SIG-M5 treated with dmso at 0.1 percent for 504 hours (cell line): ENCODE results near the gene SYTL3.
"Not testable (repeated sequence)": the region's sequence is repeated elsewhere in the genome, so short reads cannot be mapped to it uniquely, and the experiment has no call there.

Source experiments
- DNase-seq: peaks from one replicate; lab custom pipeline; 2025; ENCODE audit not compliant: unreplicated experiment; lab: John Stamatoyannopoulos, UW

SYTL3 gene

DNA sequence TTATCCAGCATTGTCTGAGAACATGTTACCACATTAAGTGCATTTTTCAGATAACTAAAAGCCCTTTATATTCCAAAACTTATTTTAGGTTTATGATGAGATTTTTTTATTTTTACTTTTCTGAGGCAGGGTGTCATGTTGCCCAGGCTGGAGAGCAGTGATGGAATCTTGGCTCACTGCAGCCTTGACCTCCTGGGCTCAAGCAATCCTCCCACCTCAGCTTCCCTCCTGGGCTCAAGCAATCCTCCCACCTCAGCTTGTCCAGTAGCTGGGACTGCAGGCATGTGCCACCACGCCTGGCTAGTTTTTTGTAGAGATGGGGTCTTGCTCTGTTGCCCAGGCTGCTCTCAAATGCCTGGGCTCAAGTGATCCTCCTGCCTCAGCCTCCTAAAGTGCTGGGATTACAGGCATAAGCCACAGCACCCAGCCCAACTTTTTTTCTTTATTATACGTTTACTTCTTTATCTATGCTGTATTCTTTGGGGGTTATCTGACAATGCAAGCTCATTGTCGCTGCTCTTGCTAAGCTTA lies 11.5 kb upstream of the SYTL3 start:
- DNase-seq: no peak

DNA sequence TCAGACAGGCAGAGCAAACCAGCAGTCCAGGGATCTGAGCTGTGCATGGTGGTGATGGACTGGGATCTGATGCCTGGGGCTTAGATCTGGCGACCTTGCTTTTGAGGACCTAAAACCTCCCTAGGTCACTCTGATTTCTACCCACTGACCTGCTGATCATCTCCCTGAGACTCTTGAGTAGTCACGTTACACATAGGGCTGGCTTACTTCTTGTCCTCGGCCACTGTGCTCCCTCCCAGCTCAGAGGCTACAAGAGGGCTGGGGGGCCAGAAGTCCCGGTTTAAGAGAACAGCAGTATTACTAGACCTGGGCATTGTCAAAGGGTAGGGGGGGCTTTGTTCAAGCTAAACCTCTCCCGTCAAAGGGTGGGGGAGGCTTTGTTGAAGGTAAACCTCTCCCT lies 10.8 kb upstream of the SYTL3 start:
- DNase-seq: no peak

DNA sequence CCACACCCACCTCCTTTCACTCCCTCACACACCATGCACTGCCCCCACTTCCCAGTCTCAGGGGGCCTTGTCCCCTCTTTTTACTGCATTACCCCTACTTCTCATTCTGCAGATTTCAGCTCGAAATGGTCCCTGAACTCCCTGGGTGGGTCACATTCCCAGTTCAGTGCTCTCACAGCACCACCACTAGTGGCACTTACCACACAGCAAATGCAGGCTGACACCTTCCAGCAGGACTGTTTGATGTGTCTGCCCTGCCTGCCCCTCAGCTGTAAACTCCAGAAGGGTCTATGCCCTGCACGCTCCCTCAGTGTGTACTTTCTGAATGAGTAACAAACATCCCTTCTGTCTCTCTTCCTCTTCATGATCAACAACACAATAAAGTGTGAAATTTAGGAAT lies 9.3 kb upstream of the SYTL3 start:
- no peak for DNase-seq

DNA sequence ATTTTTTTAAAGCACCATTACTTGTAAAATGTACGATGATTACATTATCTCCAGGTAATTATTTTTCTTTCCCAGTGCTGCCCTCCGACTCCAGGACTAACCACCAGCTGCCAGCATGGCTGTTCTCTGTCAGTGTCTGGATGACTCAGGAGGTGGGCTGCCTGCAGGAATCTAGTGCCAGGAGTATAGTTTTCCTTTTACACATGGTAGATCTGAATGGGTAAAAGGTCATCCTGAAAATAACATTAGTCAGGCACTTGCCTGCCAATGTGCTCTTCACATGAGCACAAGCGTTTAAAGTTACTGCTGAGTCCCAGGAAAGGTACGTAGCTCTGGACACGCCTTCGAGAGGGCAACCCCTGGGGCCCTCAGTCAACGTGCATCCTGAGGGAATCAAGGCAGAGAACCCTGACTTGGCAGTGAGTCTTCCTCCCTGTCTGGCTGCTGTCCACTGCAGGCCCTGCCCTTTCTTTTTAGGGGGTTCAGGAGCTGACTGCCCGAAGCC lies 7.7 kb upstream of the SYTL3 start:
- DNase-seq: no peak

DNA sequence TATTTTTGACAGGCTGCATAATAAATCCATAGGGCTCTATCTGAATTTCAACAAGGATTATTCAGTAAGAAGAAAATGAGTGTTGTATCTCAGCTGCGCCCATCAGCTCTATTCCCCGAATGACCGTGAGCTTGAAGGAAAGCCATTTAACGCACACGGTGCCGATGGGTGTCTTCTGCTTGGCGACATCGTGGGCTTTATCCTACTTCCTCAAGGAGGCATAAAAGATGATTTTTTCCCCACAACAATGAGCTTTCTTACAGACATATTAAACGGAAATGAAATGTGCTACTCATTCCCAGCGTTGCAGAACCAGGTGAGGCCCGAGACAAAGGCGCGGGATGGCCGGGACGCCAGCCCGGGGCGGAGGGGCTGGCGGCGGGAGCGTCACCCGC lies 6.0 kb upstream of the SYTL3 start:
- DNase-seq: peak; percentile 17

DNA sequence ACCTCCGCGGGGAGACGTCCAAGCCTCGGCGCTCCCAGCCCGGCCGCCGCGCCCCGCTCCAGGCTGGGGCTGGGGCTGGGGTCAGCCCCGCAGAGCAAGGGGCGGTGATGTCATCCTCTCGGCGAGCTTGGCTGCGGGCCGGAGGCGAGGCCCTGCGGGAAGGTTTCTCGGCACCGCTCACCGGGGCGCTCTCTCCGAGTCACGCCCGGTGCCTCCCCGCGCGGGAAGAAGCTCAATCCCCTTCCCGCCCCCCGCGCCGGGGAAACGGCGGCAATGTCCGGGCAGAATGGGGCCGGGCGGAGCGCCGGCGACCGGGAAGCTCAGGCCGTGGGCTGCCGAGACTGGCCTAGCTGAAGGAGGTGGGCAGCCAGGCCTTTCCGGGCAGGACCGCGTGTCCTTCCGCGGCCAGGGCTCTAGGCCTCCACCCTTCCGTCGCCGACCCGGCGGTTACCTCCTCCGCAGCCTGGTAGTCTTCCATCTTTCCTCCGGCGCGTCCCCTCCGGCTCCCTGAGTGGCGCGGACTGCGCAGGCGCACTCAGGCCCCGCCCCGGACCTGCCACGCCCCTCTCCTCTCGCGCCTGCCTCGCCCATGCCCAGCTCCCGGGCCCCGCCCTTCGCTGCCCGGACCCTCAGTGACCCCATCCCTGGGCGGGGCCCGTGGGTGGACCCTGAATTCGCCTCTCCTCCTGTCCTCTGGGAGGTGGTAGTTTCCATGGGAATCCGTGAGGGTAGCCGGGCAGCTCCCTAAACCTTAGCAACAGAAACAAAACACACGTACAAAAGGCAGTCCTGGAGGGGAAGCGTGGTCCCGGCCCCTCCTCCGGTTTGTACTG lies 5.4 kb upstream of the SYTL3 start, which contains the start of gene DYNLT1:
Gene DYNLT1, minus strand, starts transcription at position 513 of the 833 bp plus-strand sequence. Its CDS starts 35 bp downstream, at position 478.
- peak; percentile 75 for DNase-seq

DNA sequence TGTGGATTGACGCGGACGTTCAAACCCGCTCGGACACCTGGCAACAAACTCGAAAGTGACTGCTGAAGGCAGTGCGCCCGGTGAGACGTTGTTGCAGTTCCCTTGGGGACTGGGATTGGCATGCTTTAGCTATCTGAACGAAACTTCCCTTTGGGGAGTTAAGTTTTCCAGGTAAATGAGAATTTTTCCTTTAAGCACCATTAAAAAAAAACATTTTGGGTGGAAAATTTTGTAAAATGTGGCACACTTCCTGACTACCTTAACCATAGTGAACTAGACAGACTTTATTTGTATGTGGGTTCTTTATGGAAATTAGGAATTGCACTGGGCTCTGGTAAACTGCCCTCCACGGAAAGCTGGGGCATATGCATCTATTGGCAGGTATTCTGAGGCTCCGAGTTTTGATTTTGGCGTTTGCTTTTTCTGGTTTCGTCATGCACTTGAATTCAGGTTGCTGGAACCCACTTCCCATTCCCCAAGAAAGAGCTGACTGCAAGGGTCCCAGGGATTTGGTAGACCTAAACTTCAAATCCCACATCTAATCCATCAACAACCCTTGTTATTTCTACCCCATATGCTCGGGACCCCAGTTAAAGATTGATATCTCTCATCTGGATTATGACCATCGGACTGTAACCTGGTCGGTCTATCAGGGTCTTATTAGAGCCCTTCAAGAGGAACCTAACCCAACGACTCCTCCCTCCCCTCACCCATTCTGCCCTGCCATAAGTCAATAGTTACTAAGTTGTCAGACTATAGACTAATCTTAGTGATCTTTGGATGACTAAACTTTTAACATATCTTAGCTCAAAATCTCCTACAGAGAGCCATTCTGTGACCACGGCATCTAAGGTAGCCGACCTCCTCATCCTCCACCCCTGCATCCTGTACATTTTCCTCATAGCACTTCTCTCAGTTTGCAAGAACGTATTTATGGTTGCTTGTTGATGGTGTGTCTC lies 4.5 kb upstream of the SYTL3 start:
- no peak for DNase-seq

DNA sequence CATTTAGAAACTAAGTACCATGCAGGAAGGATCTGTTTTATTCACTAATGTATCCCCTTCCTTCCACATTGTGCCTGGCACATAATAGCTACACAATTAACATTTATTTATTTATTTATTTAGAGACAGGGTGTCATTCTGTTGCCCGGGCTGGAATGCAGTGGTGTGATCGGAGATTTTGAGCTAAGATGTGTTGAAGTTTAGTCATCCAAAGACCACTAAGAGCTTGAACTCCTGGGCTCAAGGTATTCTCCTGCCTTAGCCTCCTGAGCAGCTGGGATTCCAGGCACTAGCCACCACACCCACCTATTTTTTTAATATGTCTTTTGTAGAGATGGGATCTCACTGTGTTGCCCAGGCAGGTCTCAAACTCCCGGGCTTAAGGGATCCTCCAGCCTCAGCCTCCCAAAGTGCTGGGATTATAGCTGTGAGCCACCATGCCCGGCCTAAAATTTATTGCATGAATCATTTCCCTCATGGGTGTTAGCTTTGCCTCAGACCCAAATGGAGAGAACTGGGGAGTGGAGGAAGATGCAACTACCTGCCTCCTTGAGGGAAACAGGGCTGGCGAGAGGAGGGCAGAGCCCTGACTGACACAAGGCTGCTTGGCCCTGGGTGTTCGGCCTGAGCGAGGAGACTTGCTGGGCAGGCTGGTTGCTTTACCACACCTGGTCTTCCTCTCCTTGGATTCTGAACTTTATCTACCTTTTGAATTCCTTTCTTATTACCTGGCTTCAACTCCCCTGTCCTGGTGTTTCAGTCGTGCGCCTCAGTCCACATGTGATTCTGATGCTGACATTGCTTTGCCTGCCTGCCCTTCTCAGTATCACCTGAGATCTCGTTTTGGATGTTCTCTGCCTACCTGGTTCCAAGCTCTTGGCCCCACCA lies 3.6 kb upstream of the SYTL3 start:
- DNase-seq: no peak

DNA sequence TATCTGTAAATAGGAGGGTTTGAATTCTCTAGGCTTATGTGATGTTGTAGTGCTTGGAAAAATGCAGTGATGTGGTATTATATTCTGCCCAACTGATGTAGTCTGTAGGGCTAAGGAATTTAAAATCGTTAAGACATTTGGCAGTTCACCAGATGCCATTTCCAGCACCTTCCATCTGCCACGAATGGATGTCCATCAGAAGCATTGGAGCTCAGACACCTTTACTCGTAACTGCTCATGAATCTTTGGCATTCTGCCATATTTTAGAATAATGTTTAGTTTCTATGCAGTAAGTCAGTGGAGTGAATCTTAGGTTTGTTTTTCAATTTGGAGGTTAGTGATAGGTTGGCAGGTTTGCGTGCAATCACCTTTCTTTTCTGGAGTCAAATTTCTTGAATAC lies 2.4 kb upstream of the SYTL3 start:
- DNase-seq: no peak

DNA sequence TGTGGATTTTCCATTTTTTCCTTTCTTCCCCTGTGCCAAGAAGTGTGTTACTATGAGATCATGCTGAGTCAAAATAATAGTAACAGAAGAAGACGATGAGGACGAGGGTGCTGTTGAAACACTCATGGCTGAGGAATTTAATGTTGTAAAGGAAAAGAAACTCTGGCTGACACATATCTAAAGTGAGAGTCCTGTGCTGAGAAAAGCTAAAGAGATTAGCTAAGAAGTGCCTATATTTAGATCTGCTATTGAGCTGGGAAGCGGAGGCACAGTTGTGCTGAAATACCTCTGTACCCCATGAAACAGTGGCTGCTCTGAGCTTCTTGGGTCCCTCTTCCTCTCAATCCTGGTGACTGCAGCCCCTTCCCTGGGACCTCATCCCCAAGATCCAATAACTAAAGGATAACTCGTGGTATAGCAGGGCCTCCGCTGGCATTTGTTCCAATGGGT lies 1.1 kb upstream of the SYTL3 start:
- peak; percentile 81 for DNase-seq

DNA sequence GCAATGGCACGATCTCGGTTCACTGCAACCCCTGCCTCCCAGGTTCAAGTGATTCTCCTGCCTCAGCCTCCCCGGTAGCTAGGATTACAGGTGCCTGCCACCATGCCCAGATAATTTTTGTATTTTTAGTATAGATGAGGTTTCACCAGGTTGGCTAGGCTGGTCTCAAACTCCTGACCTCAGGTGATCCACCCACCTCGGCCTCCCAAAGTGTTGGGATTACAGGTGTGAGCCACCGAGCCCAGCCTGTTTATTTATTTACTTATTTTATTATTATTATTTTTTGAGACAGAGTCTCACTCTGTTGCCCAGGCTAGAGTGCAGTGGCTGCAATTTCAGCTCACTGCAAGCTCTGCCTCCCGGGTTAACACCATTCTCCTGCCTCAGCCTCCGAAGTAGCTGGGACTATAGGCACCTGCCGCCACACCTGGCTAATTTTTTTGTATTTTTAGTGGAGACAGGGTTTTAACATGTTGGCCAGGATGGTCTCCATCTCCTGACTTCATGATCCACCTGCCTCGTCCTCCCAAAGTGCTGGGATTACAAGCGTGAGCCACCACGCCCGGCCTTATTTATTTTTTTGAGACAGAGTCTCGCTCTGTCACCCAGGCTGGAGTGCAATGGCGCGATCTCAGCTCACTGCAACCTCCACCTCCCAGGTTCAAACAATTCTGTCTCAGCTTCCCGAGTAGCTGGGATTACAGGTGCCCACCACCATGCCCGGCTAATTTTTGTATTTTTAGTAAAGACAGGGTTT lies 2.3 kb downstream of the SYTL3 start:
- DNase-seq: not testable (repeated sequence)

DNA sequence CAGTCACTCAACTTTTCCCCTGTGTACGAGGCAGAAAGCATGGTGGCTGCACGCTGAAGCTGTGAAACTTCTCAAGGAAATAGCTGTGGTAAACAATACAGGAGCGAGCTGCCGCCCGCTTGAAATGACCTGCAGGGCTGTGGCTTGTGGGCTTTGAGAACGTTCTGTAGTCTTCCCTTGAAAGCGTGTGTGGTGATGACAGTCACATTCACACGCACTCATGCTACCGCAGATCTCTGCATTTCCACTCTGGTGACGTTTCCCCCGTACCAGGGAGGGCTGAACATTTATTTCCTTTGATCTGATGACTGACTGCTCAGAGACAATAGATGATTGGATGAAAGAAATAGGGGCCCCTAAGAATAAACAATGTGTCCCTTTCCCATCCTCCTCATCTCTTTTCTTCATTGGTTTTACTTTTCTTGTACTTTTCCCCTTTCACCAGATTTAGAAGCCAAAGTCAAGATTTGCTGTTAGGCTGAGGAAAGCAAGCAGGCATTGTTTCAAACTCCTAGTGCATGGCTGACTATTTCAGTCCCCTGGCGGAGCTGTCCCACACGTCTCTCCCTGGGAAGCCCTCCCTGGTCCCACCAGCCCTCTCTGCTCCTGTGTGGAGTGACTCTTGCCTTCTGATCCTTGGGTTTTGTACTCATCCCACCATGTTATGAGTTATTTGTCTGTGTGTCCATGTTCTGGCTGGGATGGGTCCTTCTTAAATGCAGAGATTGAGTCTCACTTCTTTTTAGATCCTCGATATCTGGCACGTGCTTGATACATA lies 3.9 kb downstream of the SYTL3 start:
- no peak for DNase-seq

DNA sequence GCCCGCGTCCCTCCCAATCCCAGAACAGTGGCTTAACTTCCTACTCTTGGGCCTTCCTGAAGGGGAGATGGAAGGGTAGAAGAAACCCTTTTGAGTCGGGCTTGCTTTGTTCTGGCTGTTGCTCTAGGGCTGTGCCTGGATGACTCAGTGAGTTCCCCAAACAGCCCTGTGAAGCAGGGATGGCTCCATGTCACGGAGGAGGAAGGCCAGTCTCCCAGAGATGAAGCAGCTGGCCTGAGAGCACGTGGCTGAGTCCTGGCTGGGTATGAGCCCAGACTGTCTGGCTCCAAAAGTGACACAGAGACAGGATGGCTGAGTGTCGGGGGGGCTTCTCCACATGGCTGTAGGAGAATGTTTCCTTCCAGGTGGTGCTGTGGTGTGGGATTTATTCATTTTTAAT lies 4.6 kb downstream of the SYTL3 start:
- DNase-seq: peak; percentile 47

DNA sequence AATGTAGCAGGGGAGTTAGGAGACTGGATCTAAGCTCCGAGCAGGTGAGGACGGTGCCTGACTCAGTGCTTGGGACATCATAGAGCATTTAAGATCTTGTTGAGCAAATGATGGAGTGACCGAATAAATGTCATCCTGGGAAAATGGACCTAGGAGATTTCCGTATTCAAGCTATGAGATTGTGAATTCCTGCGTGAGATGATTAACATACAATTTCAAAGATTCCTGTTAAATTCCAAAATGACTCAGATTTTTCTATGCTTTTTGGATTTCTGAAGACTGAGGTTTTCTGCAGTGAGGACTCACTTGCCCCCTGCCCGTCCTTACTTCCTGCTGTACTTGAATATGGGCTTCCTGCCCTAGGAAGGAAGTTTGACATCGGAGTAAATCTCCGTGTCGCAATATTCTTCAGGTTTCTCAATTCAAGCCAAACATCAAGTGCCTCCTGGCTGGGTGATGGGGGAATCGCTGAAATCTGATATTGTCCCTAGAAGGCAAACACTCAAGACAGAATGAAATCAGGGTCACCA lies 5.2 kb downstream of the SYTL3 start:
- DNase-seq: peak; percentile 73

DNA sequence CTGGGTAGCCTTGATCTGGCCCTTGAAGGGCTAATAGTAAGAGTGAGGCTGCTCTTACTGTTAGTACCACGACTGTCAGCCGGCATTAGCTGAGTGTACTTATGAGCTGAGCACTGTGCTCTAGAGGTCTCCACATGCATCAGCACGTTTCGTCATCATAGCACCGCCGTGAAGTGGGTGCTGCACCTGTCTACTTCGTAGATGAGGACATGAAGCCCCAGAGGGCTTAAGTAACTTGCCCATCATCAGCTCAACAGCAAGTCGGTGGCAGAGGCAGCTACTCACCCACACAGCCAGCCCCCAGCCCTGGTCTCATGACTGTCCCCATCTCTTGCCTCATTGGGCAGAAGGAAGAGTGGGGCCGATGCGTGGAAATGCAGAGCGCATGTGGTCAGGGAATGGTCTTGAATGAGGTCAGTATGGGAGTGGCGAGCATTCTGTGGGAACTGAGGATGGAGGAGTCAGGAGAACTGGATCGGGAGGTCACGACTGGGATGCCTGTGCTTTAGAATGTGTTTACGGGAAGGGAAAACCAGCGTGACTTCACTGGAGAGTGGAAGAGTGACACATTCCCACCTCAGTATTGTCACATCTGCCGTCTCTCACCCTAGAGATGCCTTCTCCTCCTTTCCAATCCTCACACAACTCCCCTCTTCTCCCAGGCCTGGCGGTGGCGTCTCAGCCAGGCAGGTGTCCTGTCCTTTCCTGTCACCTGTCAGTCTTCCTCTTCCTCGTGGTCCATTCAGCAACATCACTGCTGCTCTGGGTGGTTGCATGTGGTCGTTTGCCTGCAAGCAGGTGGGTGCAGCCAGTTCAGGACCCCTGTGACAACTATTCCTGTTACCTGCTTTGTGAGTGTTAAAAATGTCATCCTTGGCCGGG lies 6.0 kb downstream of the SYTL3 start:
- DNase-seq: no peak

DNA sequence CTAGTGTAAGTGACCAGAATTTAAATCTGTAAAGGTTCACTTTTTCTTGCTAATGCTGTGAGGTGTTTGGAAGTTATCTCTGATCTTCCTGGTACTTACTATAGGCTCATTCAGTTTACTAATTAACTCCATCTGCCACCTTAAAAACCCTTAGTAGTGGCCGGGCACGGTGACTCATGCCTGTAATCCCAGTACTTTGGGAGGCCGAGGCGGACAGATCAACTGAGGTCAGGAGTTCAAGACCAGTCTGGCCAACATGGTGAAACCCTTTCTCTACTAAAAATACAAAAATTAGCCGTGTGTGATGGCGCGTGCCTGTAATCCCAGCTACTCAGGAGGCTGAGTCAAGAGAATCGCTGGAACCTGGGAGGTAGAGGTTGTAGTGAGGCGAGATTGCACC lies 7.1 kb downstream of the SYTL3 start:
- not testable (repeated sequence) for DNase-seq

DNA sequence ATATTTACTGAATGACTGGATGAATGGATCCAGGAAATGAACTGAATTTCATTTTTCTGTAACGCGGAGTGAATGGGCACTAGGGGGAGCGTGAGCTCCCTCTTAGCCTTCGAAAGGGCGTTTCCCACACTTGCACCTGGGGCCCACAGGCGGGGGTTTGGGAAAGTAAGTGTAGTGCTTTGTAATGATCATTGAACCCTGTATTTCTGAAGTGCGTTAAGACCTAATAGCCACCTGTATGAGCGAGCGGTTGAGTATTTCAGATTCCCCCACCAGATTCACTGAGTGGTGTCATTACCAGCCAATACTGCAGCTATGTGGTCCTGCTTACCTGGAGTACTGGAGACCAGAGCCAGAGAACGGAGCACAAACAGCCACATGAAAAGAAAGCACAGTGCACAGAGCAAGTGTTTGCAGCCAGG lies 10.5 kb downstream of the SYTL3 start:
- DNase-seq: peak; percentile 43
